Measurements from ENCODE around the gene LAGE3. TPM values are rescaled to one million over a fixed set of nuclear protein-coding genes. Genes with fewer than 3 reads are reported as not detected.

Gene LAGE3
- total and polyA plus RNA-seq, 2 of the 8 experiments (the other 6 are each of a cell fraction or from before 2014, with no cell fraction given): 44.5 to 102 TPM

GRCh38 chrX:154466907-154467306 lies 12.2 kb downstream of the LAGE3 start:
- H3K27me3 ChIP-seq (replicated peaks in 1 of 4; ENCODE audit: control insufficient read depth in 3 of 4, extremely low read depth in 1 of 4, insufficient read depth in 3 of 4, low read length in 3 of 4): no peaks in the 10 kb centered on the region
- no peak overlapping the region for H2AK5ac ChIP-seq (ENCODE audit: low read depth, low read length)
- FAIRE-seq (no peak), DNase-seq (ENCODE audit: low read depth in 1 of 2, low spot score in 2 of 2) (no peak)
- WGBS, 2 experiments (ENCODE audit: extremely low coverage in 1 of 2, insufficient coverage in 1 of 2, insufficient read length in 1 of 2, insufficient replicate concordance in 2 of 2, low coverage in 1 of 2, low lambda C conversion rate in 2 of 2, missing lambda C conversion rate in 1 of 2): no CpG with 5 or more reads among the region's 15 CpGs
- no peak for TF ChIP-seq SIN3A (conservative IDR thresholded peaks at IDR 0.05 in 1 of 2, IDR thresholded peaks at IDR 0.05 in 1 of 2; ENCODE audit: low read depth in 1 of 2, low read length in 2 of 2)
- no peak for TF ChIP-seq TAF1 (IDR thresholded peaks at IDR 0.05; ENCODE audit: low read depth, low read length)
- no peak for TF ChIP-seq USF2 (IDR thresholded peaks at IDR 0.05; ENCODE audit: low read length)
- TF ChIP-seq FOSL1 (IDR thresholded peaks at IDR 0.05; ENCODE audit: insufficient read depth, low read depth, low read length): no peak
- no peak for TF ChIP-seq SP1 (IDR thresholded peaks at IDR 0.05; ENCODE audit: low read depth, low read length)
- TF ChIP-seq EZH2 (IDR thresholded peaks at IDR 0.05; ENCODE audit: low read depth, low read length, severe bottlenecking): no peak
- TF ChIP-seq CREB1 (IDR thresholded peaks at IDR 0.05): no peak
- H3K4me3 ChIP-seq (ENCODE audit: extremely low read depth in 1 of 4, insufficient read depth in 2 of 4, low read depth in 3 of 4, low read length in 4 of 4): no peak overlapping the region
- H2BK120ac ChIP-seq (replicated peaks; ENCODE audit: low read depth, low read length): no peak overlapping the region
- no peak overlapping the region for H2BK20ac ChIP-seq (ENCODE audit: low read length)
- H4K8ac ChIP-seq (ENCODE audit: extremely low read depth, insufficient read depth, low read length): no peak overlapping the region
- H3K79me1 ChIP-seq (ENCODE audit: low read depth, low read length): no peaks in the 10 kb centered on the region
- no peak overlapping the region for H3K18ac ChIP-seq (ENCODE audit: extremely low read depth, low read length)
- POLR2A ChIA-PET (ENCODE audit: partially characterized antibody): interaction anchor here (1.3 kb wide), 1 partner anchor 101 kb away, joined by 3 read pairs; no protein-coding TSS in a partner anchor
- no peak overlapping the region for H4K5ac ChIP-seq (ENCODE audit: insufficient read length, low read depth, low read length)
- no peaks in the 10 kb centered on the region for H3K79me2 ChIP-seq (ENCODE audit: control insufficient read depth in 1 of 2, insufficient read depth in 2 of 2, low read length in 2 of 2)
- H4K20me1 ChIP-seq (replicated peaks in 1 of 2; ENCODE audit: control insufficient read depth in 1 of 2, insufficient read depth in 2 of 2, low read length in 2 of 2): no peaks in the 10 kb centered on the region
- no peak overlapping the region for H2BK15ac ChIP-seq (ENCODE audit: low read length)
- no peak overlapping the region for H2BK12ac ChIP-seq (ENCODE audit: low read depth, low read length)
- H3K4ac ChIP-seq (replicated peaks; ENCODE audit: insufficient read length, low read depth, low read length): no peak overlapping the region
- H3K23me2 ChIP-seq (ENCODE audit: low read depth, low read length): no peaks in the 10 kb centered on the region
- CTCF ChIA-PET (ENCODE audit: partially characterized antibody): no interaction called here
- no peak overlapping the region for H3K23ac ChIP-seq (ENCODE audit: insufficient read length)
- no peaks in the 10 kb centered on the region for H3K9me3 ChIP-seq (ENCODE audit: insufficient read depth in 2 of 2, low read depth in 1 of 2, low read length in 1 of 2)
- no peak overlapping the region for H3K4me2 ChIP-seq (ENCODE audit: insufficient read depth in 1 of 2, low read depth in 2 of 2, low read length in 2 of 2)
- no peak overlapping the region for H4K91ac ChIP-seq (replicated peaks; ENCODE audit: insufficient read length, low read length)
- H3K56ac ChIP-seq (replicated peaks; ENCODE audit: insufficient read length, low read depth, low read length): no peak overlapping the region
- H3K27ac ChIP-seq (ENCODE audit: low read depth, low read length): no peak overlapping the region
- no peak overlapping the region for H2BK5ac ChIP-seq (ENCODE audit: low read depth, low read length)
- H2AFZ ChIP-seq (ENCODE audit: low read length): no peak overlapping the region
- no peak overlapping the region for H3K9ac ChIP-seq (replicated peaks in 1 of 4; ENCODE audit: extremely low read depth in 1 of 4, low read depth in 3 of 4, low read length in 3 of 4)
- no peaks in the 10 kb centered on the region for H3K4me1 ChIP-seq (replicated peaks in 1 of 4; ENCODE audit: control insufficient read depth in 3 of 4, insufficient read depth in 4 of 4, low read length in 3 of 4)
- H3K36me3 ChIP-seq (ENCODE audit: control insufficient read depth in 2 of 4, insufficient read depth in 4 of 4, low read length in 3 of 4): peaks cover 0 to 37% (median 7%) of the 10 kb centered on the region in 4 experiments; a peak in 6 of 8 replicates
- H3K14ac ChIP-seq (ENCODE audit: insufficient read length): no peak overlapping the region
